Mesodermal cell (in vitro differentiated cells): ENCODE results near the gene CNN3.
"Not testable (repeated sequence)": the region's sequence is repeated elsewhere in the genome, so short reads cannot be mapped to it uniquely, and the experiment has no call there.

ENCODE experiments used
- H3K27ac ChIP-seq: 2 replicates; pipeline ENCODE4 v1.7.0; 2013; ENCODE audit warnings: mild to moderate bottlenecking, low read depth, low read length, moderate library complexity; ENCODE audit not compliant: severe bottlenecking
- H3K36me3 ChIP-seq: 2 replicates; pipeline ENCODE4 v1.7.1; 2013; ENCODE audit warnings: mild to moderate bottlenecking, low read length, moderate library complexity; ENCODE audit not compliant: control insufficient read depth, insufficient read depth
- H3K4me1 ChIP-seq: one replicate; pipeline ENCODE4 v1.7.1; 2013; ENCODE audit warnings: mild to moderate bottlenecking, low read length; ENCODE audit not compliant: insufficient read depth, control insufficient read depth, poor library complexity, severe bottlenecking
- H3K4me3 ChIP-seq: 2 replicates; pipeline ENCODE4 v1.7.0; 2013; ENCODE audit warnings: low read length, control low read depth, mild to moderate bottlenecking; ENCODE audit not compliant: insufficient read depth, poor library complexity, severe bottlenecking; ENCODE audit errors: extremely low read depth
- H3K9me3 ChIP-seq: 2 replicates; pipeline ENCODE4 v1.7.1; 2013; ENCODE audit warnings: mild to moderate bottlenecking, low read length, moderate library complexity; ENCODE audit not compliant: control insufficient read depth
- WGBS, 2 experiments: methylation state at CpG; one replicate each; pipeline ENCODE4 v1.1.5; 2013; ENCODE audit warnings: missing lambda C conversion rate in 2 of 2; ENCODE audit not compliant: insufficient coverage in 2 of 2; 5-methylcytosine and 5-hydroxymethylcytosine counted together

The CNN3 gene

GRCh38 chr1:94949681-94950661, 23.1 kb upstream of the CNN3 start:
- H3K27ac ChIP-seq, result no peak overlapping the region
- no peaks in the 10 kb centered on the region for H3K9me3 ChIP-seq
- H3K4me3 ChIP-seq, result no peak overlapping the region
- peaks cover 13% of the 10 kb centered on the region for H3K4me1 ChIP-seq
- H3K36me3 ChIP-seq, result no peaks in the 10 kb centered on the region
- WGBS, 2 experiments, result 64 to 67% methylated on average over 2 of the region's 4 CpGs

- no CpG with 5 or more reads among the region's 1 CpG for WGBS, 2 experiments
- Histone ChIP-seq H3K4me1 (peaks cover 4% of the 10 kb centered on the region), H3K9me3 (no peaks in the 10 kb centered on the region), H3K27ac (no peak overlapping the region), H3K36me3 (no peaks in the 10 kb centered on the region), H3K4me3 (no peak overlapping the region)
Observed at GRCh38 chr1:94947437-94947836, 20.5 kb upstream of the CNN3 start.

- 92 to 100% methylated on average over 2 of the region's 3 CpGs for WGBS, 2 experiments
- Histone ChIP-seq H3K4me1 (peaks cover 4% of the 10 kb centered on the region), H3K36me3 (no peaks in the 10 kb centered on the region), H3K9me3 (no peaks in the 10 kb centered on the region), H3K4me3 (no peak overlapping the region), H3K27ac (no peak overlapping the region)
Observed at GRCh38 chr1:94946886-94947285, 20.0 kb upstream of the CNN3 start.

- H3K36me3 ChIP-seq, result no peaks in the 10 kb centered on the region
- WGBS, 2 experiments, result 86 to 95% methylated on average over 6 to 7 of the region's 8 CpGs
- no peaks in the 10 kb centered on the region for H3K9me3 ChIP-seq
- H3K4me3 ChIP-seq, result no peak overlapping the region
- peaks cover 6% of the 10 kb centered on the region for H3K4me1 ChIP-seq
- H3K27ac ChIP-seq, result no peak overlapping the region
Observed at GRCh38 chr1:94942171-94943128, 15.5 kb upstream of the CNN3 start.

- not testable (repeated sequence) for H3K27ac ChIP-seq, H3K9me3 ChIP-seq, H3K36me3 ChIP-seq, H3K4me1 ChIP-seq, H3K4me3 ChIP-seq
- WGBS, 2 experiments, result 83% methylated on average over 1 of the region's 1 CpG; no CpG with 5 or more reads in 1 of the 2 experiments
Observed at GRCh38 chr1:94941480-94941879, 14.6 kb upstream of the CNN3 start.

GRCh38 chr1:94940738-94941137, 13.8 kb upstream of the CNN3 start:
- 90 to 100% methylated on average over 3 of the region's 3 CpGs for WGBS, 2 experiments
- no peaks in the 10 kb centered on the region for H3K36me3 ChIP-seq
- H3K9me3 ChIP-seq, result no peaks in the 10 kb centered on the region
- no peak overlapping the region for H3K4me3 ChIP-seq
- peaks cover 15% of the 10 kb centered on the region for H3K4me1 ChIP-seq
- no peak overlapping the region for H3K27ac ChIP-seq

- H3K4me3 ChIP-seq, result no peak overlapping the region
- H3K36me3 ChIP-seq, result peaks cover 5% of the 10 kb centered on the region
- no peaks in the 10 kb centered on the region for H3K9me3 ChIP-seq
- peaks cover 18% of the 10 kb centered on the region for H3K4me1 ChIP-seq
- whole genome bisulfite sequencing, 2 experiments, result no CpG with 5 or more reads among the region's 1 CpG
- no peak overlapping the region for H3K27ac ChIP-seq
Observed at GRCh38 chr1:94937820-94938219, 10.9 kb upstream of the CNN3 start.

GRCh38 chr1:94936861-94937620, 10.1 kb upstream of the CNN3 start:
- H3K36me3 ChIP-seq, result peaks cover 10% of the 10 kb centered on the region
- 92 to 100% methylated on average over 1 of the region's 5 CpGs for WGBS, 2 experiments
- peak overlapping the region; percentile 26 for H3K27ac ChIP-seq
- H3K9me3 ChIP-seq, result no peaks in the 10 kb centered on the region
- H3K4me3 ChIP-seq, result no peak overlapping the region
- H3K4me1 ChIP-seq, result peaks cover 18% of the 10 kb centered on the region

- Histone ChIP-seq H3K27ac (no peak overlapping the region), H3K4me3 (no peak overlapping the region), H3K36me3 (peaks cover 10% of the 10 kb centered on the region), H3K4me1 (peaks cover 18% of the 10 kb centered on the region), H3K9me3 (no peaks in the 10 kb centered on the region)
- WGBS, 2 experiments, result no CpG with 5 or more reads among the region's 1 CpG
Observed at GRCh38 chr1:94935476-94935875, 8.6 kb upstream of the CNN3 start.

- H3K4me3 ChIP-seq, result no peak overlapping the region
- H3K4me1 ChIP-seq, result peaks cover 18% of the 10 kb centered on the region
- H3K36me3 ChIP-seq, result peaks cover 10% of the 10 kb centered on the region
- H3K27ac ChIP-seq, result no peak overlapping the region
- no peaks in the 10 kb centered on the region for H3K9me3 ChIP-seq
- WGBS, 2 experiments, result 60% methylated on average over 1 of the region's 1 CpG; no CpG with 5 or more reads in 1 of the 2 experiments
Observed at GRCh38 chr1:94935034-94935433, 8.1 kb upstream of the CNN3 start.
